Kidney capillary endothelial cell (primary cell): ENCODE results near the gene PSMB3.
"Not testable (repeated sequence)": the region's sequence is repeated elsewhere in the genome, so short reads cannot be mapped to it uniquely, and the experiment has no call there.

Experiments used
- DNase-seq: peaks from one replicate; pipeline ENCODE4 v3.0.0-alpha.2; 2018; ENCODE audit warnings: low spot score

Gene PSMB3

DNA sequence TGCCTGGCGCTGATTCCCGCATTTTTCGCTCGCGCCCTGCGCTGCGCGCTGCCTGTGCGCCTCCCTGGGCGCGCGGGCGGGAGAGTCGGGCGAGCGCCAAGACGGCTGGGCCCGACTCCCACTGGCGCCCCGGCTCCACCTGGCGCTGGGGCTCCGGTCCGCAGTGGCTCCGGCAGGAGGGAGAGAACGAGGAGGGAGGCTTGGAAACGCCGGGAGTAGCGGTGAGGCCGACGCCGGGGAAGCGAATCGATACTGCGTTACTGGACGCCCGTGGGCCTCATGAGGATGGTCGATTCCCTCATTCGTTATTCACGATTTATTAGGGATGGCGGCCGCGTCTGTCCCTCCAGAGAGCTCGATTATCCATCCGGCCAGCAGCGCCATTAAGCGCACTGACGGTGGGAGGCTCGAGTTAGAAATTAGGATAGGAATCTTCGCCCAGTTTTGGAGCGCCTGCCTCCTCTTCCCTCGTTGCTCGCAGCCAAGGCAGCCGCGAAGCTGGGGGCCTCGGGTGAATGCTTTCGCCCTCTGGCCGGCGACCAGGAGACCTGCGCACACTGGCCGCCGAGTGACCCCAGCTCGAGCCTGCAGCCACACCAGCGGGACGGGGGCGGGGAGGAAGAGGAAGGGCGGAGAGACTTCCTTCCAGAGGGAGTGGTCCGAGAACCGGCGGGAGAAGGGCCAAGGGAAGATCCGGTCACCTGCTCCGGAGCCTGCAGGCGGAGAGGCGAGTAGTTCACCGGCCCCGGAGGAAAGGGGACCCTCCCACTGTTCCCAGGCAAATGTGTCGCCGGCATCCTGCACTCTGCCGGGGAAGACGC lies 3.1 kb upstream of the PSMB3 start:
- peak; percentile 60 for DNase-seq

DNA sequence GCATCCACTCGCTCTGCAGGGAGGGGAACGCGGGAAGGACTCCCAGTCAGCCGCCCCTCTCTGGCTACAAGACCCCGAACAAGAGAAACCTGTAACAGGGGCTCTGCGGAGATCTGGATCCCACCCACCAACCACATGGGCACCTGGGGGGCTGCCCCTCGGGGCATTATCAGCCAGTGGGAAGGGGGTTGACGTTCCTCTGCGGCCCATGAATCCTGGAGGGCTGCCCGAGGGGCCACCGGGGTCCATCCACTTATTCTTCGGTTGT lies 2.6 kb upstream of the PSMB3 start:
- no peak for DNase-seq

DNA sequence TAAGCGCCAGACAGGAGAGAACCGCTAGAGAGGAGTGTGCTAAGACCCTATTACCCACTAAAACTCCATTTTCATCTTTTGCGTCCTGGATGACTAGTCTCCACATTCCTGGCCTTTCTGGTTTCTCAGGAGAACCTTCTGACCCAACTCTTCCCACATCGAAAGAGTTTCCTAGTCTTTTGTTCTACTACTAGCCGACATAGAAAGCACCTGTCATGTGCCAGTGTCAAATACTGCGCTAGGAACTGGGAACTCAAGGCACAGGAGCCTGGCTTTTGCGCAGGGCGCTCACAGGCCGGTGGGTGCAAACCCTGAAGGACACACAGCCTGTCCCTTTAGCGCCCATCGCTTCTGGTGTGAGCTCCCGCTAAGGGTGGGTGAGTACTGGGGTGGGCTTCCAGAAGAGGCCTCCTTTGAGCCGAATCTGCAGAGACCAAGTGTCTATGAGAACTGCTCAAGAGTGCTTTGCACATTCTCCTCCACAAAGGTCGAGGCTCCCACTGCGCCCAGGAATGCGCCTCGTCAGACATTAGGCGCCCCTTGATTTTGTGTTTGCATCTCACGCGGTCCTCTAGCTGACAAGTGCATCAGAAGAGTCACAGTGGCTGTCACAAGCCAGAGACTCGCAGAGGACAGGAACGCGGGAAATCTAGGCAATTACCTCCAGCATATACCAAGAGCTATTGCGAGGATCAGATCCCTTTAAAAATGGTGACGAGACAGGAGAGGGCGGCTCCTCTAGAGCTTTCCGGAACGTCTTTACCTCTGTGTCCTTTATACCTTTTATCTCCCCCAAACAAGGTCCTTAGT lies 2.0 kb upstream of the PSMB3 start:
- no peak for DNase-seq

DNA sequence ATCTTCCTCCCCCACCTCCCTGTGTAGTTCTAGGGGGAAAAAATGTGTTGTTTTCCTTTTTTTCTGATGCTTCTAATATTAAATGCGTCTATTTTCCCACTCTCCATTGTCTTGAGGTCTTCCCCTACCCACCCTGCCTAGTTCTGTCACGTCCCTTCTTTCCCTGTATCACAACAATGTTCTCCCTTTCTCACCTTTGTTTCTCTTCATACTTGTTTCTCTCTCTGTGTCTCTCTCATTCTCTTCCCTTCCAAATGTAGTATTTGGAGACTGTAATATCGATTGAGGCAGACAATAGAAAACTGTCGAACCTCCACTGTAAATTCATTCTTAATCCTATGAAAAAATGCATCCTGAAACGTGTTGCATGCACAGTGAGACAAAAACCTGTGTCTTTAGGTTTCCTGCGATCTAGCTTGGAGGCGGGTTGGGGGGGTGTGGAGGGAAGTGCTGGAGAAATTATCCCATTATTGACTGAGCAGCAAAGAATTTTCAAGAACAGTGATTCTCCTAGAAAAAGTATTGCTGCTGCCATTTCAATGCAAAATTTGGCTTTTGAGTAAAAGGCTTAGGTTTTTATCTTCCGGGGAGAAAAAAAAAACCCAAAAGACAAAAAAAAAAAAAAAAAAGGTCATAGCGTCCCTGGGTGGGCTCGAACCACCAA lies 1.3 kb upstream of the PSMB3 start:
- no peak for DNase-seq

DNA sequence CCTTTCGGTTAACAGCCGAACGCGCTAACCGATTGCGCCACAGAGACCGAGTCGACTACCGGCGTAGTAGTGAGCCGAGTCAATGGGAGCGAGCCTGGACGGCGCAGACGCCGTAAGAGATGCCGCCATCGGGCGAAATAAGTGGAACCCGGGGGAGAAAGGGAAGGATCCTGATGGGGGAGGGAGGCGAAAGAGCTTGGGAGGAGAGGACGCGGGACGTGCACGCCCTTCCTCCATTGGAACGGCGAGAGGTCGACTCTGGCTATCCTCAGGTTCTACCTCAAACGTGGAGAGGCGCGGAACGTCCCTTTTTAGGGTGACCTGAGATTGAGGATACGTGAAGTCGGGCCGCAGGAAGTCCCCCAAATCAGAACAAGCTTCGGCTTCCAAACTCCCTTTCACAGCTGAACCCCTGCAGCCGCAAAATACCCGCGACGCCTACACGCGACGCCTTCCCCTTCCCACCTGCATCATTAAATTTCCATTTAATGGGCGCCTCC lies 683 bp upstream of the PSMB3 start:
- peak; percentile 72 for DNase-seq

DNA sequence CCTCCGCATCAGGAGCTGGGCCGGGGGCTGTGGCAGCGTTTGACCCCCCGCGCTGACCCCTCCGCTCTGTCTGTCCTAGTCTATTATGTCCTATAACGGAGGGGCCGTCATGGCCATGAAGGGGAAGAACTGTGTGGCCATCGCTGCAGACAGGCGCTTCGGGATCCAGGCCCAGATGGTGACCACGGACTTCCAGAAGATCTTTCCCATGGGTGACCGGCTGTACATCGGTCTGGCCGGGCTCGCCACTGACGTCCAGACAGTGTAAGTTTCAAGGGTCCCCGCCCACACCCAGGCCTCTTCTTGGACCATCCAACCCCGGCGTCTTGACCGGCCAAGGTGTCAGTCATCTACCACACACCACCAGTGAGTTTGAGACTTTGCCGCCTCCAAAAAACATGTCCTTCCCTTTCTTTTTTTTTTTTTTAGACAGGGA lies 548 bp downstream of the PSMB3 start:
- DNase-seq: no peak

GRCh38 chr17:38761612-38762011 lies 9.1 kb downstream of the PSMB3 start:
- peak; percentile 42 for DNase-seq

GRCh38 chr17:38762231-38762630 lies 9.7 kb downstream of the PSMB3 start:
- DNase-seq: no peak

DNA sequence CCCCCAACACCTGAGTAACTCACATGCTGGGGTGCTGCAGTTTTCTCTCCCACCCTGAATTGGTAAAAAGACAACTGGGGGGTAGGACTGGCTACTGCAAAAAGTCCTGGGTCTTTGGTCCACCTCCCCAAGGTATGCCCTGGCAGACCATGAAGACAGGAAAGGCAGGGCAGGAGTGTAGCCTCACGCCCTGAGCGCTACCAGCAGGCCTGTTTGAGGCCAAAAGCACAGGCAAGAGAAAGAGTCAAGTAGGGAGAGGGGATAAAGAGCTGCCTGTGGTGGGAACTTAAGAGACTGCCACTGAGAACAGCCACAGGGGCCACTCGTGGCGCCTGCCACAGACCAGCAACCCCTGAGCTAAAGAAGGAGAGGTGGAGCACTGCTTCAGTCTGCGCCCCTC lies 13.8 kb downstream of the PSMB3 start:
- DNase-seq: no peak

DNA sequence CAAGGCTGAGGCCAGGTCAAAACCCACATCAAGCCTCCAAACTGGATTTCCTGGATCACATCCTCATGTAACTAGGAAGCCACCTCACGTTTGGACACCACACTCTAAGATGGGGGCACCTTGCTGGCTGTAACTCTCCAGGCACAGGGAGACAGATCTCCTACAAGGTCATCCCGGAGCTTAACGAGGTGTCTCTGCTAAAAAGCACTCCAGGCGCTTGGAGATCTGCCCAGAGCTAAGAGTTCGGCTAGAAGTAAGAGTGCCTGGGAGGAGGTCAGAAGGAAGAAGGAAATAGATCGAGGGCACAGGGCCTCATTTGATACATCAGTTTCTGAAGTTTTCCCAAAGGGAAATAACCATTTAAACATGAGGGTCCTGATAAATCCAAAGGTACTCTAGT lies 15.9 kb downstream of the PSMB3 start:
- no peak for DNase-seq

- DNase-seq: no peak
These were observed 20.7 kb downstream of the PSMB3 start for GRCh38 chr17:38773258-38773657.

DNA sequence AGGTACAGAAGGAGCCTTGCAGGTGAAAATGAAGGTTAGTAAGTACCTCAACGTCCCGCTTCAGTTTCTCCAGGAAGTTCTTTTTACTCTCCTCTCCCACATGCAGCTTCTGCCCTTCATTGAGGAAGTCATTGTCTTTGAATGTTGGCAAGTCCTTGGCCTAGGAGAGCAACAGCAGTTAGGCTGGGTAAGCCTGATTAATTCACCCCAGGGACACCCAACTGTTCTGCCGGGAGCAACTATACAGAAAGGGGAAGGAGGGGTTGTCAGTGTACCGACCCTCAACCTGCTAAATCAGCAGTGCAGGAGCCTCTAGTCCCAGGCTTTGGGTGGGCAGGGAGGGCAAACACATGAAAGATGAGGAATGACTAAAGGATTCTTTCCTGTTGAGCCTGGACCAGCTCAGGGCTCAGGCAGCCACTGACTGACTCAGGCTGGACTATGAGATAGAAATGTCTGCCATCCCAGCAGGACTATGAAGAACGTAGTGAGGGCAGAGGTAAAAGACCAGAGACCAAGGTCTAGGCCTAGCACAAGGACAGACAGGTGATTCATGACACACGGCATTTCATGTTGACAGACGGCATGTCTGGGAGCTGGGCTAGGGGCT lies 25.2 kb downstream of the PSMB3 start:
- DNase-seq: no peak

GRCh38 chr17:38779965-38780752 lies 27.6 kb downstream of the PSMB3 start:
- no peak for DNase-seq

DNA sequence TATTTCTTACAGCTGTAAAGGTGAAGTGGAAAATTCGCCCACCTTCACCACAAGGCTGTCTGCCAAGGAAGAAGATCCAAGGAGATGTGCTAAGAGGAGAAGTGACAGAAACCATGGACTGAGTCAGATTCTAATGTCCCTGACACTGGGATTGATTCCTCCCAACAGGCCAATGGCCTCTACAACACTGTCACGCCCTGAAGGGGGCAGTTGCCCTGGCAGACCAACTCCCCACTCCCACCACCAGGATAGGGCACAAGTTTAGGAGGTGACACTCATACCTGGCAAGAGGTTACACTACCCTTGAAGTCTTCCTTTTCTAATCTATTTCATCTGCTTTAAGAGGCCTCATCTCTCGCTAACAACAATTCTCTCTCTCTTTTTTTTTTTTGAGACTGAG lies 30.7 kb downstream of the PSMB3 start:
- no peak for DNase-seq

DNA sequence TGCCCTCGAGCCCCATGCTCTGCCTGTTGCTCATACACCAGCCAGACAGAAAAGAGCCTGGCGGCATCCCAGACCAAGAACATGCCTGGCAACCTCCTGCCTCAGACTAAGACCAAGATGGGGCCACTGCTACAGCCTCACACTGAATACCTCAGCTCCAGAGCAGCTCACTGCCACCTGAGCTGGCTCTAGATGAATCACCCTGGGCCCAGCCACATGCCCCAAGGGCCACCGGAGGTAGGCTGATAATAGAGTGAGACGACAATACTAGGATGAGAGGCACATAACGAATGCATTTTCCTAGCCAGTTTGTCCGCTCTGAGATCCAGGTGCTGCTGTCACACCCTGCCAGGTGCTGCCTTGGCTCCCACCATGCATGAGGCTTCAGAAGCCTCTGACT lies 33.8 kb downstream of the PSMB3 start:
- DNase-seq: no peak

DNA sequence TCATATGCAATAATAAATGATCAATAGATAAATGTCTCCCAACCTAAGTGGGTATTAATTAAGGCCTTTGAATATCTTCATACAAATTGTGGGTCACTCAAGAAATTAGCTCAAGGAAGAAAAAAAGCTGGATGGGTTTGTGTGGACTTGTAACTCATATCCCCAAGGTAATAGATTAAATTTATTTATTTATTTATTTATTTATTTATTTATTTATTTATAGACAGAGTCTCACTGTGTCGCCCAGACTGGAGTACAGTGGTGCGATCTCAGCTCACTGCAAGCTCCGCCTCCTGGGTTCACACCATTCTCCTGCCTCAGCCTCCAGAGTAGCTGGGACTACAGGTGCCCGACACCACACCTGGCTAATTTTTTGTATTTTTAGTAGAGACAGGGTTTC lies 35.5 kb downstream of the PSMB3 start:
- DNase-seq: not testable (repeated sequence)

DNA sequence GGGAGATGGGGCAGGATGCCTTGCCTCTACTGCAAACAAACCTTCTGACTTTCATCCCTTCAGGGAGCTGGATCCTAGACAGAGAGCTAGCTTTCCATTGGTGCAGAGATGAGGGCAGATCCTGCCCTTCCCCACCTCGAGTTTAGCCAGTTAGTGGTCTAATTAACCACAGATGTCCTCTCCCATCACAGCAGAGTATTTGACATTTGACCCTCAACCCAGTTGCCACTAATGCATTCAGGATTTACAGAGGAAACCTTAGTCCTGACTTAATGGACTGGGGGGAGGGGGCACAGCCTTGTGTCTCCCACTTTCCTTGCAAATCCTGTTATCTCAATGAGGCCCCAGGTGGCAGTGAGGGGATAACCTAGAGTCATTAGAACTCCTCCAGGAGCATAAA lies 36.6 kb downstream of the PSMB3 start:
- no peak for DNase-seq

GRCh38 chr17:38790148-38790707 lies 37.7 kb downstream of the PSMB3 start:
- DNase-seq: peak; percentile 68

DNA sequence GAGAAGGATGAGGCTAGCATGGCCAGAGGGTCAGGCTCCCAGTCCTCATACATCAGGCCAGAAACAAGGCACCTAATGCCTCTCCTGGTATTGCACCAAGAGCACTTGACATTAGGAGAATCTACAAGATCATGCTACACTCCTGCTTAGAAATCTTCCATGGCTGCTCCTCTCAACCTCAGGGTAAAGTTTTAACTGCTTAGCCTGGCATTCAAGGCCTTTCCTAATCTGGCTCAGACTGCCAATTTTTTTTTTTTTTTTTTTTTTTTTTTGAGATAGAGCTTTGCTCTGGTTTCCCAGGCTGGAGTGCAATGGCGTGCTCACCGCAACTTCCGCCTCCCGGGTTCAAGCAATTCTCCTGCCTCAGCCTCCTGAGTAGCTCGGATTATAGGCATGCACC lies 38.6 kb downstream of the PSMB3 start:
- no peak for DNase-seq

DNA sequence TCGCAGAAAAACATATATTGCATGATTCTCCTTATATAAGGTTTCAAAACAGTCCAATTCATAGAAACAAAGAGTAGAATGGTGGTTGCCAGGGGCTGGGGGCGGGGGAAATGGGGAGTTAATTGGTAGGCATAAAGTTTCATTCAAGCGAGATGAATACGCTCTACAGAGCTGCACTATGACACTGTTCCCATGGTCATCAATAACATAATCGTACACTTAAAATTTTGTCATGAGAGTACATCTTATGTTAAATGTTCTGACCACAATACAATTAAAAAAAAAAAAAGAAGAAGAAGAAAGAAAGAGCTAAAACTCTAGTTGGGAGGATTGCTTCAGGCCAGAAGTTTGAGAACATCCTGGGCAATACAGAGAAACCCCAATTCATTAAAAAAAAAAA lies 41.7 kb downstream of the PSMB3 start:
- DNase-seq: no peak

GRCh38 chr17:38796451-38797157 lies 44.1 kb downstream of the PSMB3 start:
- no peak for DNase-seq
